ENCODE data around the gene ADARB2. TPM values are rescaled to one million over a fixed set of nuclear protein-coding genes. Genes with fewer than 3 reads are reported as not detected.

Gene ADARB2
- total and polyA plus RNA-seq, 4 donors: 0.22 to 1.3 (median 0.55) TPM

DNA sequence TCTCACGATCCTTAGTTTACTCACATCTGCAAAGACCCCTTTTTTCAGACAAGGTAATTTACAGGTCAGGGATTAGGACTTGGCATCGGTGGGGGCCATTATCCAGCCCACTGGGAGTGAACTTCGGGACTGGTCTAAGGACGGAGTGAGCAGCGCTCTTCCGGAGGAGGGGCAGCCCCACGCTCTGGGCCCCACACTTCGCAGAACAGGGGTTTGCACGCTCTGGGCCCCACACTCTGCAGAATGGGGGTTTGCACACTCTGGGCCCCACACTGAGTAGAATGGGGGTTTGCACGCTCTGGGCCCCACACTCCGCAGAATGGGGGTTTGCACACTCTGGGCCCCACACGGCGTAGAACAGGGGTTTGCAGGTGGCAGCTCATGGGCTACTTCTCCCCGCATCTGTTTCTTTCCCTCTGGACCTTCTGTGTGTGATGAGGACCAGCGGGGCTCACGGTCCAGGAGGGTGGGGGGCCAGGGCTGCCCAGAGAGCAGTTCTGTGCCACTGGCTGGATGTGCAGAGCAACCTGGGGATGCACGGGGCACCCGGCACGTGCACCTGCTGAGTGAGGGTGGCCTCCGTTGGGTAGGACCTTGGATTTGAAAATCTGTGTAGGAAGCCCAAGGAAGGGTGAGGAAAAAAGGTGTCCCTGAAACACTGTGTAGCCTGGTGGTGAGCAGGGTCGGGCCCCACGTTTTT lies 546.4 kb downstream of the ADARB2 start:
- peaks cover 0 to 3% (median 0%) of the 10 kb centered on the region in 3 donors for H3K27me3 ChIP-seq (ENCODE audit: control insufficient read depth in 3 of 3, insufficient read depth in 3 of 3, low read length in 2 of 3)
- H3K4me1 ChIP-seq (ENCODE audit: control insufficient read depth in 5 of 5, insufficient read depth in 5 of 5, low read length in 5 of 5): peaks cover 0 to 2% (median 0%) of the 10 kb centered on the region in 5 donors
- 91 to 95% methylated on average over 22 of the region's 22 CpGs for WGBS, 2 donors
- ATAC-seq (ENCODE audit: insufficient read depth, low FRiP score) (no peak), DNase-seq (no peak)
- no peak overlapping the region for H3K9ac ChIP-seq (ENCODE audit: insufficient read depth in 1 of 2, low read length in 2 of 2)
- TF ChIP-seq, protein P1, sequence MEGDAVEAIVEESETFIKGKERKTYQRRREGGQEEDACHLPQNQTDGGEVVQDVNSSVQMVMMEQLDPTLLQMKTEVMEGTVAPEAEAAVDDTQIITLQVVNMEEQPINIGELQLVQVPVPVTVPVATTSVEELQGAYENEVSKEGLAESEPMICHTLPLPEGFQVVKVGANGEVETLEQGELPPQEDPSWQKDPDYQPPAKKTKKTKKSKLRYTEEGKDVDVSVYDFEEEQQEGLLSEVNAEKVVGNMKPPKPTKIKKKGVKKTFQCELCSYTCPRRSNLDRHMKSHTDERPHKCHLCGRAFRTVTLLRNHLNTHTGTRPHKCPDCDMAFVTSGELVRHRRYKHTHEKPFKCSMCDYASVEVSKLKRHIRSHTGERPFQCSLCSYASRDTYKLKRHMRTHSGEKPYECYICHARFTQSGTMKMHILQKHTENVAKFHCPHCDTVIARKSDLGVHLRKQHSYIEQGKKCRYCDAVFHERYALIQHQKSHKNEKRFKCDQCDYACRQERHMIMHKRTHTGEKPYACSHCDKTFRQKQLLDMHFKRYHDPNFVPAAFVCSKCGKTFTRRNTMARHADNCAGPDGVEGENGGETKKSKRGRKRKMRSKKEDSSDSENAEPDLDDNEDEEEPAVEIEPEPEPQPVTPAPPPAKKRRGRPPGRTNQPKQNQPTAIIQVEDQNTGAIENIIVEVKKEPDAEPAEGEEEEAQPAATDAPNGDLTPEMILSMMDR (IDR thresholded peaks at IDR 0.05; ENCODE audit: control extremely low read depth, extremely low read depth): no peak
- no peaks in the 10 kb centered on the region for H3K9me3 ChIP-seq (ENCODE audit: control insufficient read depth in 4 of 4, insufficient read depth in 3 of 4, low read length in 3 of 4)
- no peak overlapping the region for H3K27ac ChIP-seq (ENCODE audit: low read depth in 1 of 2, low read length in 1 of 2)
- no peaks in the 10 kb centered on the region for H3K36me3 ChIP-seq (ENCODE audit: control insufficient read depth in 4 of 4, insufficient read depth in 4 of 4, low read length in 4 of 4)
- H3K4me3 ChIP-seq: no peak overlapping the region

DNA sequence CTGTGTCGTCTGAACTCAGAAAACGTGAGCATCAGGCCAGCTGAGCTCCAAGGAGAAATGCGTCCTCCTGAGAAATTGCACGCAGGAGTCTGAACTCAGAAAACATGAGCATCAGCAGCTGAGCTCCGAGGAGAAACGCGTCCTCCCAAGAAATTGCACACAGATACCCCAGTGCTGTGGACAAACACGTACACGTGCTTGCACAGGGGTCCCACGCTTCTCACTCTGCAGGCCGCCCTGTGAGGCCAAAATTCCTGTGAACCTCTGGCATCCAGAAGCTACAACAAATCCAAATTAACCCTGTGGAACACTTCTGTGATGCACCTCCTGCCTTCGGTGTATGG lies 547.3 kb downstream of the ADARB2 start:
- ATAC-seq (ENCODE audit: insufficient read depth, low FRiP score): no peak
- Histone ChIP-seq H3K36me3 (ENCODE audit: control insufficient read depth in 4 of 4, insufficient read depth in 4 of 4, low read length in 4 of 4) (no peaks in the 10 kb centered on the region), H3K27ac (ENCODE audit: low read depth in 1 of 2, low read length in 1 of 2) (no peak overlapping the region), H3K4me3 (no peak overlapping the region), H3K9me3 (ENCODE audit: control insufficient read depth in 4 of 4, insufficient read depth in 3 of 4, low read length in 3 of 4) (no peaks in the 10 kb centered on the region), H3K4me1 (ENCODE audit: control insufficient read depth in 5 of 5, insufficient read depth in 5 of 5, low read length in 5 of 5) (peaks cover 0 to 2% (median 0%) of the 10 kb centered on the region in 5 donors), H3K9ac (ENCODE audit: insufficient read depth in 1 of 2, low read length in 2 of 2) (no peak overlapping the region), H3K27me3 (ENCODE audit: control insufficient read depth in 3 of 3, insufficient read depth in 3 of 3, low read length in 2 of 3) (peaks cover 0 to 3% (median 0%) of the 10 kb centered on the region in 3 donors)
- DNase-seq: no peak
- TF ChIP-seq, protein P1 (IDR thresholded peaks at IDR 0.05; ENCODE audit: control extremely low read depth, extremely low read depth): no peak
- WGBS, 2 donors: 92 to 94% methylated on average over 12 of the region's 12 CpGs

DNA sequence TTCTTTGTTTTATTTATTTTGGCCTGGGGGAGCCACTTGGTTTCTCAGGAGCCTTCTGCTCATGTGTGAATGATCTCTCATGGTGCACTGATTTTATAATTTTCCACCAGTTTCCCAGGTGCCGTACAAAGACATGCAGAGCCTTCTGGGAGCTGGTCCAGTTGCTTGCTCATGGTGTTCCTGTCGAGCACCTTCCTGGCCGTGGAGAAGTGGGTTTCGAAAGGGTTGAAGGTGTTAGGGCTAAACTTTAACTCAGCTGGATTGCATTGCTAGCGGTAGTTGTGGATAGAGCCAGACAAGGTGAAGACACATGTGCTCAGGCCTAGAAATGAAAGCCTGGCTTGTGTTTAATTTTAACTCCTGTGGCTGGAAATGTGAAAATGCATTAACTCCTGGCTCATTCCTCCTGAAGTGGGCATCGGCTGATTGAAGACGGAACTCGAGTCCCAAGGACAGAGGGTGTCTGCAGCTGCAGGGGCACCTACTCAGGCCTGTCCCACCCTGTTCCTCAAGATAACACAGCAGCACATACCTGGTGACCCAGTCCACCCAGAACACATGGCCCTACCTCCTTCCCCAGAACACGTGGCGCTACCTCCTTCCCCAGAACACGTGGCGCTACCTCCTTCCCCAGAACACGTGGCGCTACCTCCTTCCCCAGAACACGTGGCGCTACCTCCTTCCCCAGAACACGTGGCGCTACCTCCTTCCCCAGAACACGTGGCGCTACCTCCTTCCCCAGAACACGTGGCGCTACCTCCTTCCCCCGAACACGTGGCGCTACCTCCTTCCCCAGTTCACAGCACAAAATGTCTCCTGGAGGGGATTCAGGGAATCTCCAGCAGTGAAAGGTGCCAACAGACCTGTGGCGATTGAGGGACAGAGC lies 547.9 kb downstream of the ADARB2 start:
- TF ChIP-seq, protein P1 (IDR thresholded peaks at IDR 0.05; ENCODE audit: control extremely low read depth, extremely low read depth): no peak
- Histone ChIP-seq H3K4me3 (no peak overlapping the region), H3K27me3 (ENCODE audit: control insufficient read depth in 3 of 3, insufficient read depth in 3 of 3, low read length in 2 of 3) (peaks cover 0 to 3% (median 0%) of the 10 kb centered on the region in 3 donors), H3K36me3 (ENCODE audit: control insufficient read depth in 4 of 4, insufficient read depth in 4 of 4, low read length in 4 of 4) (no peaks in the 10 kb centered on the region), H3K9me3 (ENCODE audit: control insufficient read depth in 4 of 4, insufficient read depth in 3 of 4, low read length in 3 of 4) (no peaks in the 10 kb centered on the region), H3K9ac (ENCODE audit: insufficient read depth in 1 of 2, low read length in 2 of 2) (no peak overlapping the region), H3K27ac (ENCODE audit: low read depth in 1 of 2, low read length in 1 of 2) (no peak overlapping the region), H3K4me1 (ENCODE audit: control insufficient read depth in 5 of 5, insufficient read depth in 5 of 5, low read length in 5 of 5) (peaks cover 0 to 2% (median 0%) of the 10 kb centered on the region in 5 donors)
- WGBS, 2 donors: 85 to 91% methylated on average over 22 to 24 of the region's 26 CpGs
- ATAC-seq (ENCODE audit: insufficient read depth, low FRiP score) (no peak), DNase-seq (peak in 1 of 3 donors; percentile 44)
